ENCODE results near the gene ERG28. TPM values are rescaled to one million over a fixed set of nuclear protein-coding genes. Genes with fewer than 3 reads are reported as not detected.

ERG28 gene
- total and polyA plus RNA-seq, 2 donors (not counting 3 experiments of a cell fraction or from before 2014, with no cell fraction given), result 31.9 to 46.0 TPM

GRCh38 chr14:75648066-75648838, 12.4 kb downstream of the ERG28 start:
- dilution Hi-C loops (cut with MboI; ENCODE audit: extremely low pct_ligation_motif_present, low sequenced_read_pairs), result no loop called here
- Histone ChIP-seq H3K36me3 (ENCODE audit: control insufficient read depth in 2 of 2, extremely low read depth in 1 of 2, insufficient read depth in 2 of 2, low read length in 2 of 2) (peaks cover 12 to 18% of the 10 kb centered on the region in 2 experiments), H3K79me2 (ENCODE audit: control insufficient read depth, insufficient read depth, low read length) (no peaks in the 10 kb centered on the region), H3K9ac (replicated peaks; ENCODE audit: extremely low read depth, insufficient read depth, low read length) (no peak overlapping the region), H3K9me3 (replicated peaks; ENCODE audit: control insufficient read depth, insufficient read depth, low read length) (no peaks in the 10 kb centered on the region), H3K27me3 (ENCODE audit: control insufficient read depth in 2 of 2, insufficient read depth in 2 of 2, low read length in 2 of 2) (no peaks in the 10 kb centered on the region), H3K4me2 (ENCODE audit: insufficient read depth, low read length) (no peak overlapping the region), H3K4me1 (ENCODE audit: control insufficient read depth, extremely low read depth, insufficient read depth, low read length) (peaks cover 16% of the 10 kb centered on the region), H2AFZ (ENCODE audit: low read depth, low read length) (no peak overlapping the region), H3K9me1 (replicated peaks; ENCODE audit: control insufficient read depth, extremely low read depth, insufficient read depth, low read length) (no peaks in the 10 kb centered on the region), H4K20me1 (replicated peaks; ENCODE audit: control insufficient read depth, extremely low read depth, insufficient read depth, low read length) (no peaks in the 10 kb centered on the region), H3K27ac (ENCODE audit: insufficient read depth, low read depth, low read length) (peak overlapping the region; percentile 29), H3K4me3 (replicated peaks in 1 of 3; ENCODE audit: insufficient read depth in 1 of 3, low read depth in 1 of 3, low read length in 3 of 3) (no peak overlapping the region)
- intact Hi-C loops (cut with micrococcal nuclease), result loop anchor here (1.0 to 5.0 kb wide), 2 partner anchors 43 to 126 kb away; partner anchors contain the start of gene BATF
- TF ChIP-seq POLR2AphosphoS5 (IDR thresholded peaks at IDR 0.05; ENCODE audit: insufficient read depth, low read depth, low read length) (peak; percentile 83), GATA2 (IDR thresholded peaks at IDR 0.05; ENCODE audit: insufficient read depth, insufficient read length, low read depth, low read length) (peak; percentile 20), POLR2A (IDR thresholded peaks at IDR 0.05; ENCODE audit: low read depth, low read length) (no peak), FOS (IDR thresholded peaks at IDR 0.05; ENCODE audit: borderline replicate concordance, insufficient read depth, low read length) (peak; percentile 56)
- ChIA-PET CTCF (interaction anchor here (14.6 kb wide), 1 partner anchor 73 kb away, joined by 309 read pairs; the partner anchor contains the start of gene FLVCR2), POLR2A (interaction anchor here (0.9 kb wide), 1 partner anchor 11 kb away, joined by 3 read pairs; no protein-coding TSS in a partner anchor)
- FAIRE-seq (peak; percentile 94), DNase-seq (ENCODE audit: low read depth, low spot score) (peak; percentile 93)
- BruUV-seq (replicated peaks), result no TSS peak

DNA sequence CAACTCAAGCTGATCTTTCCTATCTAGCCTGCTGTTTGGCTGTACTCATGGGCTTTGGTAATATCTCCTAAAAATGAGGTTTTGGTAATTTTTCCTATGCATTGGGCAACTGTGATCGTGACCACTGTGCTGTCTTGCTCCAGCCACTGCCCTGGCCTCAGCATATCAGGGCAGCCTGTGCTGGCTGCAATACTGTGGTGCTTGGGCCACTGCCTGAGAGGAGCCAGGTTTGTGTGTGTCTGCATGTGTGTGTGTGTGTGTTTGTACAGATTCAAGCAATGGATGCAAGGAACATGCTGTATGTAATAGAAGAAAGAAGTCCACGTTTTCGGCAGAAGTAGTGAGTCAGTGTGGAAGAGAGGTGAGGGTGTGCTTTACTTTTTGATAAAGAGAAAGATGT, 13.0 kb downstream of the ERG28 start:
- ChIA-PET POLR2A (no interaction called here), CTCF (interaction anchor here (14.6 kb wide), 1 partner anchor 72 kb away, joined by 309 read pairs; the partner anchor contains the start of gene FLVCR2)
- no peak overlapping the region for H3K4me3 ChIP-seq (replicated peaks in 1 of 3; ENCODE audit: insufficient read depth in 1 of 3, low read depth in 1 of 3, low read length in 3 of 3)
- no peaks in the 10 kb centered on the region for H3K9me1 ChIP-seq (replicated peaks; ENCODE audit: control insufficient read depth, extremely low read depth, insufficient read depth, low read length)
- H3K27ac ChIP-seq (ENCODE audit: insufficient read depth, low read depth, low read length), result no peak overlapping the region
- no peaks in the 10 kb centered on the region for H4K20me1 ChIP-seq (replicated peaks; ENCODE audit: control insufficient read depth, extremely low read depth, insufficient read depth, low read length)
- FAIRE-seq (no peak), DNase-seq (ENCODE audit: low read depth, low spot score) (peak; percentile 6)
- H2AFZ ChIP-seq (ENCODE audit: low read depth, low read length), result no peak overlapping the region
- H3K36me3 ChIP-seq (ENCODE audit: control insufficient read depth in 2 of 2, extremely low read depth in 1 of 2, insufficient read depth in 2 of 2, low read length in 2 of 2), result peaks cover 12 to 18% of the 10 kb centered on the region in 2 experiments
- no TSS peak for BruUV-seq (replicated peaks)
- dilution Hi-C loops (cut with MboI; ENCODE audit: extremely low pct_ligation_motif_present, low sequenced_read_pairs) (no loop called here), intact Hi-C loops (cut with micrococcal nuclease) (loop anchor here (1.0 to 5.0 kb wide), 2 partner anchors 42 to 125 kb away; partner anchors contain the start of gene BATF)
- no peak overlapping the region for H3K9ac ChIP-seq (replicated peaks; ENCODE audit: extremely low read depth, insufficient read depth, low read length)
- TF ChIP-seq EZH2 (IDR thresholded peaks at IDR 0.05; ENCODE audit: borderline replicate concordance, low read depth, low read length, severe bottlenecking) (no peak), POLR2AphosphoS5 (IDR thresholded peaks at IDR 0.05; ENCODE audit: insufficient read depth, low read depth, low read length) (no peak), JUN (IDR thresholded peaks at IDR 0.05; ENCODE audit: borderline replicate concordance, insufficient read depth, insufficient read length, low read depth) (no peak), GATA2 (IDR thresholded peaks at IDR 0.05; ENCODE audit: insufficient read depth, insufficient read length, low read depth, low read length) (no peak), CTCF (IDR thresholded peaks at IDR 0.05; ENCODE audit: extremely low read depth in 1 of 2, insufficient read depth in 1 of 2, low read depth in 1 of 2, low read length in 2 of 2) (no peak), MYC (IDR thresholded peaks at IDR 0.05; ENCODE audit: low read depth, low read length) (no peak), FOS (IDR thresholded peaks at IDR 0.05; ENCODE audit: borderline replicate concordance, insufficient read depth, low read length) (no peak), MAX (IDR thresholded peaks at IDR 0.05; ENCODE audit: insufficient read depth, insufficient read length) (no peak), POLR2A (IDR thresholded peaks at IDR 0.05; ENCODE audit: low read depth, low read length) (no peak)
- no peaks in the 10 kb centered on the region for H3K9me3 ChIP-seq (replicated peaks; ENCODE audit: control insufficient read depth, insufficient read depth, low read length)
- H3K4me1 ChIP-seq (ENCODE audit: control insufficient read depth, extremely low read depth, insufficient read depth, low read length), result peaks cover 16% of the 10 kb centered on the region
- no peaks in the 10 kb centered on the region for H3K27me3 ChIP-seq (ENCODE audit: control insufficient read depth in 2 of 2, insufficient read depth in 2 of 2, low read length in 2 of 2)
- no peak overlapping the region for H3K4me2 ChIP-seq (ENCODE audit: insufficient read depth, low read length)
- no peaks in the 10 kb centered on the region for H3K79me2 ChIP-seq (ENCODE audit: control insufficient read depth, insufficient read depth, low read length)
